ENCODE measurements around the gene THADA. TPM values are rescaled to one million over a fixed set of nuclear protein-coding genes. Genes with fewer than 3 reads are reported as not detected.

THADA gene
- total RNA-seq, 1 donor from 2014 or later: 32.9 TPM

DNA sequence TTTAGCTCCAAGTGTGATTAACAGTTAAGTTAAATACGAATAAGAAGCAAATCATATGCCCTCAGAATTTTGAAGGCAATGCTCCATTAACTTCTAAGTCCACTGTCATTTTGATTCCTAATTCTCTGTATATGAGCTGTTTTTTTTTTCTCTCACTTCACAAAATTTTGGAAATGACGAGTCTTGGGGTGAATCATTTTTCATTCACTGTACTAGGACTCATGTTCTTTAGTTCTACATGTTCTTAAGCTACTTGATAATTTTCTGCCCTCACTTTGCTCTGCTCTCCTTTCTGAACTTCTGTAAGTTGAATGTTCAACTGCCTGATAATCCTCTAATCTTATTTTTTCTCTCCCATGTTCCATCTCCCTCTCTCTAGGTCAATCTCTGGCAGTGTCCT lies 141.0 kb downstream of the THADA start:
- TF ChIP-seq, protein P1, sequence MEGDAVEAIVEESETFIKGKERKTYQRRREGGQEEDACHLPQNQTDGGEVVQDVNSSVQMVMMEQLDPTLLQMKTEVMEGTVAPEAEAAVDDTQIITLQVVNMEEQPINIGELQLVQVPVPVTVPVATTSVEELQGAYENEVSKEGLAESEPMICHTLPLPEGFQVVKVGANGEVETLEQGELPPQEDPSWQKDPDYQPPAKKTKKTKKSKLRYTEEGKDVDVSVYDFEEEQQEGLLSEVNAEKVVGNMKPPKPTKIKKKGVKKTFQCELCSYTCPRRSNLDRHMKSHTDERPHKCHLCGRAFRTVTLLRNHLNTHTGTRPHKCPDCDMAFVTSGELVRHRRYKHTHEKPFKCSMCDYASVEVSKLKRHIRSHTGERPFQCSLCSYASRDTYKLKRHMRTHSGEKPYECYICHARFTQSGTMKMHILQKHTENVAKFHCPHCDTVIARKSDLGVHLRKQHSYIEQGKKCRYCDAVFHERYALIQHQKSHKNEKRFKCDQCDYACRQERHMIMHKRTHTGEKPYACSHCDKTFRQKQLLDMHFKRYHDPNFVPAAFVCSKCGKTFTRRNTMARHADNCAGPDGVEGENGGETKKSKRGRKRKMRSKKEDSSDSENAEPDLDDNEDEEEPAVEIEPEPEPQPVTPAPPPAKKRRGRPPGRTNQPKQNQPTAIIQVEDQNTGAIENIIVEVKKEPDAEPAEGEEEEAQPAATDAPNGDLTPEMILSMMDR (IDR thresholded peaks at IDR 0.05): no peak
- no peak overlapping the region for H3K27ac ChIP-seq
- ATAC-seq (no peak), DNase-seq (no peak)
- intact Hi-C loops (cut with DNase I): no loop called here
- H3K27me3 ChIP-seq: no peaks in the 10 kb centered on the region
- H3K4me1 ChIP-seq: peaks cover 39% of the 10 kb centered on the region
- H3K4me3 ChIP-seq: no peak overlapping the region
- H3K36me3 ChIP-seq: no peaks in the 10 kb centered on the region
- H3K9me3 ChIP-seq: no peaks in the 10 kb centered on the region

DNA sequence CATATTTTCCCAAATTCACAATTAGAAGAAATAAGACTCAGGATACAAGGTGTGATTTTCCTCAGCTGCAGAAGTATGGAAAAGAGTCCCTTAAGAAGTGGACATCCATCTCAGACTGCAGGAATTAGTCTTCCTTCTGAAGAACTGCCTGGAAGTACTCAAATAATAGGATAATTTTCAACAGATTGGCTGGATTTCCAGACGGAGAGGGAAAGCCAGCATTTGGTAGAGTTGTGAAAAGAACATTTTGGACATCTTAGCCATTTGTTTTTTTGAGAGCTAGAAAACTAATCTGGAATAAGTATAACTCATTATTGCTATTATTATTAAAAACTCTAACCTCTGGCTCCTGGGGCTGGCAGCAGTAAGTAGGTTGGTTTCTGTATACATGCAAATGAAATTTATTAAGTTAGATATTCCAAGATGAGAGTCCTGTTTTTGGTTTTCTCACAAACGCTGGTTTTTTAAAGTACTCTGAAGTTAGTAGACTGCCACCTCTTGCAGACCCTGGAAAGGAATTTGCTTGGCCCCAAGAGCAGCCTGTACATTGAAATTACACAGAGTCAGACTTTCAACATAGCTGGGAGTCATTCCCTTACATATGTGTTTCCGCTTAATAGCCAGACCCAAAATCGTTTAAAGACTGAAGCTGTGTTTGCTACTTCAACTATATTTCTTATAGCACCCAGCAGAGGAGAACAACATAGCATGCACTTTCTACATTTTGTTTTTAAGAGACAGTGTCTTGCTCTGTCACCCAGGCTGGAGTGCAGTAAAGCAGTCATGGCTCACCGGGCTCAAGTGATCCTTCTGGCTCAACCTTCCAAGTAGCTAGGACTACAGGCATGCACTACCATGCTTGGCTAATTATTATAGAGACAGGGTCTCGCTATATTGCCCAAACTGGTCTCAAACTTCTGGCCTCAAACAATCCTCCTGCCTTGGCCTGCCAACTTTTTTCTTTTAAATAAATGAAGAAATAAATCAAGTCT lies 142.4 kb downstream of the THADA start:
- no peaks in the 10 kb centered on the region for H3K27me3 ChIP-seq
- peaks cover 30% of the 10 kb centered on the region for H3K4me1 ChIP-seq
- DNase-seq (no peak), ATAC-seq (no peak)
- no peak overlapping the region for H3K4me3 ChIP-seq
- H3K36me3 ChIP-seq: no peaks in the 10 kb centered on the region
- no peak overlapping the region for H3K27ac ChIP-seq
- intact Hi-C loops (cut with DNase I): no loop called here
- TF ChIP-seq, protein P1 (IDR thresholded peaks at IDR 0.05): no peak
- no peaks in the 10 kb centered on the region for H3K9me3 ChIP-seq

DNA sequence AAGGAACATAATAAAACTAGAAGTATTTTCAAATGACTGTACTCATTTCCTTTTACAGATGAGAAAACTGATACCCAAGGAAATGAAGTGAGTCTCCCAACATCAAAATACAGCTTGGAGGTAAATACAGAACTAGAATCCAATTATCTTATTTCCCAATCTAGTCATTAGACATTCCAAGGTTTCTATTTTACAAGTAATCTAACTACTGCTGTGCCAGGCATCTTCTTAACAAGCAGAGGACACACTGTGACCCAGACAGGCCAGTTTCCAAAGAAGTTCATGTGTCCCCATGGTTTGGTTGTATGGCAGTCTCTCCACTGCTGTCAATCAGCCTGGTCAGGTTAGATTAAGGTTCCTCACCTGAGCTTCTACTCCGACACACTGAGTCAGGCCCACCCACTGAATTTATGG lies 143.5 kb downstream of the THADA start:
- Histone ChIP-seq H3K9me3 (no peaks in the 10 kb centered on the region), H3K4me3 (no peak overlapping the region), H3K27me3 (no peaks in the 10 kb centered on the region), H3K36me3 (no peaks in the 10 kb centered on the region), H3K27ac (no peak overlapping the region), H3K4me1 (peaks cover 19% of the 10 kb centered on the region)
- intact Hi-C loops (cut with DNase I): no loop called here
- DNase-seq (no peak), ATAC-seq (no peak)
- TF ChIP-seq, protein P1 (IDR thresholded peaks at IDR 0.05): no peak

DNA sequence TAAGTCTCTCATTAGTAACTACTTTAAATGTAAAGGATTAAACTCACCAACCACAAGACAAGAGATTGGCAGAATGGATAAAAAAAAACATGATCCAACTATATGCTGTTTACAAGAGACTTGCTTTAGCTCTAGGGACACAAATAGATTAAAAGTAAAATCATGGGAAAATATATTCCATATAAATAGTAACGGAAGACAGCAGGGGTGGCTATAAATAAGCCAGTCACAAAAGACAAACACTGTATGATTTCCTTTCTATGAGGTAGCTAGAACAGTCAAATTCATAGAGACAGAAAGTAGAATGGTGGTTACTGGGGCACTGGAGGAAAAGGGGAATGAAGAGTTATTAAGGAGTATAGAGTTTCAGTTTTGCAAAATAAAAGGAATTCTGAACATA lies 145.2 kb downstream of the THADA start:
- H3K9me3 ChIP-seq: no peaks in the 10 kb centered on the region
- H3K4me3 ChIP-seq: no peak overlapping the region
- H3K4me1 ChIP-seq: peaks cover 7% of the 10 kb centered on the region
- ATAC-seq: no peak
- no peaks in the 10 kb centered on the region for H3K36me3 ChIP-seq
- H3K27ac ChIP-seq: no peak overlapping the region
- intact Hi-C loops (cut with DNase I): no loop called here
- DNase-seq: no peak
- TF ChIP-seq, protein P1 (IDR thresholded peaks at IDR 0.05): no peak
- no peaks in the 10 kb centered on the region for H3K27me3 ChIP-seq

DNA sequence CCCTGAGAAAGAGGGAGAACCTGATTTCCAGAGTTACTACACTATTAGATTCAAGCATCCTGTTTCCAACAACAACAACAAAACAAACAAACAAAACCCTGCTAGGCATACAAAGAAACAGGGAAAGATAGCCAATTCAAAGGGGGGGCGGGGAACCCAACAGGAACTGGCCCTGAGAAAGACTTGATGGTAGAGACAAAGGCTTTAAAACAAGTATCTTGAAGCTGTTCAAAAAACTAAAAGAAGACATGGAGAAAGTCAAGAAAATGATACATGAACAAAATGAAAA lies 147.1 kb downstream of the THADA start:
- Histone ChIP-seq H3K27me3 (no peaks in the 10 kb centered on the region), H3K27ac (no peak overlapping the region), H3K36me3 (no peaks in the 10 kb centered on the region), H3K9me3 (no peaks in the 10 kb centered on the region), H3K4me1 (peaks cover 4% of the 10 kb centered on the region), H3K4me3 (no peak overlapping the region)
- TF ChIP-seq, protein P1 (IDR thresholded peaks at IDR 0.05): no peak
- no peak for DNase-seq
- no peak for ATAC-seq
- intact Hi-C loops (cut with DNase I): no loop called here
